Pancreas (tissue), 10 donors: ENCODE results near the gene GRID1. TPM values are rescaled to one million over a fixed set of nuclear protein-coding genes. Genes with fewer than 3 reads are reported as not detected.

Experiments
- ATAC-seq, 4 donors: fragments of 200-7000 bp; cut with Tn5 transposase; one replicate each; pipeline versions ENCODE4 v1.8.0 to v1.9.1; 2020; ENCODE audit warnings: mild to moderate bottlenecking in 4 of 4, moderate library complexity in 4 of 4
- DNase-seq, 6 donors: peaks; one replicate each; pipeline ENCODE4 v3.0.0-alpha.2; 2020
- FAIRE-seq: peaks from 2 replicates; lab custom pipeline; 2012; peaks lifted over from hg19 to GRCh38; lab: Jason Lieb, UNC
- H3K27ac ChIP-seq, 4 donors: fragments of 200-600 bp; sonication (generic); 1 replicate in 3 of 4; 2 replicates in 1 of 4; pipeline versions ENCODE4 v1.5.0 to v1.8.0; 2020
- H3K27me3 ChIP-seq, 4 donors: fragments of 200-600 bp; one replicate each; pipeline ENCODE4 v1.8.0; 2021
- H3K36me3 ChIP-seq, 3 donors: fragments of 200-600 bp; sonication (generic) in 1 of 3; one replicate each; pipeline versions ENCODE4 v1.5.0 to v1.8.0; 2020 to 2021
- H3K4me1 ChIP-seq, 3 donors: fragments of 200-600 bp; one replicate each; pipeline ENCODE4 v1.8.0; 2021
- H3K4me3 ChIP-seq, 4 donors: fragments of 200-600 bp; sonication (generic) in 2 of 4; one replicate each; pipeline versions ENCODE4 v1.5.0 to v1.8.0; 2020 to 2021
- H3K9me3 ChIP-seq, 4 donors: fragments of 200-600 bp; one replicate each; pipeline ENCODE4 v1.8.0; 2021
- WGBS, 2 donors: extraction: QIAGEN DNeasy Blood & Tissue Kit; methylation state at CpG; one replicate each; pipeline ENCODE4 v1.1.7; 2013; 5-methylcytosine and 5-hydroxymethylcytosine counted together
- intact Hi-C, 3 donors: fragments of 100-400 bp; cut with DNase I; formaldehyde crosslinking; loops; one replicate each; pipeline versions ENCODE4 v1.11.1 to v1.14.2; 2022
- polyA plus RNA-seq, 2 donors: library from polyadenylated mRNA; stranded (reverse); fragments of 200-250 nt; gene quantifications; one replicate each; pipeline ENCODE4 v1.2.3, GENCODE V29; 2013
- total RNA-seq, 6 donors: library from RNA; stranded (reverse); fragmentation: NEBNext Ultra II Directional in 4 of 6; extraction: Animal tissue kit (Norgen Biotek cat#: 25700) in 4 of 6; gene quantifications; one replicate each; pipeline versions ENCODE4 v1.2.1 to v1.2.4, GENCODE V29; 2021 to 2023
- TF ChIP-seq, protein P1 (sequence below), 4 donors: fragments of 200-600 bp; sonication (generic) in 3 of 4; IDR thresholded peaks; one replicate each; pipeline versions ENCODE4 v1.5.0 to v1.8.0; 2021; ENCODE audit warnings: antibody characterized with exemption in 4 of 4
- donor health status: healthy with polysubstance abuse.
- donor health status: DM: no; HTN: no; CAD: no; lungs with moderate emphysema.
- donor health status: DM: no; HTN: no; CAD: no.
- donor health status: control.
- donor health status: control.
- donor health status: Bipolar disorder and iron deficiency.
- donor health status: DM: yes; HTN: yes; CAD: no.
- donor health status: DM: no; HTN: no; CAD: no.
- donor health status: DM: no; HTN: no; CAD: no.
- donor health status: DM: yes; HTN: yes; CAD: no.

The GRID1 gene
- total and polyA plus RNA-seq, 8 donors: 0.05 to 1.5 (median 0.91) TPM

DNA sequence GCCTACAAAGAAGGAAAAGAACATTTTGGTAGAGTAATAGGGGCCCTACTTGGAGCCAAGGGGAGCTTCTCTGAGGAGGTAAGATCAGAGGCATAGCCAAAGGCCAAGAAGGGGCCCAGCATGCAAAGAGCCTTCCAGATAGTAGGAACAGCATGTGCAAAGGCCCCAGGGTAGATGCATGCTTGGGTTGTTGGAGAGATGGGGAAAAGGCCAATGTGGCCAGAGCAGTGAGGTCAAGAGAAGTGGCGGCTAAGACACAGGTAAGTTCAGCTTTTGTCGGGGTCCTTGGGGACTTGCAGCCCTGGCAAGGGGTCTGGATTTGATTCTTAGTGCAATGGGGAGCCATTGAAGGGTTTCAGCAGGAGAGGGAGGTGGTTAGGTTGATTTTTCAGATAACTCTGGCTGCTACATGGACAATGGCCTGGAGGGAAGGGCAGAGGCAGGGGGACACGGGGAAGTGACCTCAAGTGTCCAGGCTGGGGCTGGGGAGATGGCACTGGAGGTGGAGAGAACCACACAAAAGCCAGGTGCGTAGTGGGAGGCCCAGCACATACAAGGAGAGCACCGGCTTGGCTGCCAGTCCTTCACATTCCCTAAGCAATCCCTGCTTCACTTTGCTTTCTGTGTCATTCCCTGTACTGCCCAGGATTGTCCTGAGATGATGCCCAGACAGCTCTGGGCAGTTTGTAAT lies 16.5 kb downstream of the GRID1 start:
- no peaks in the 10 kb centered on the region for H3K4me1 ChIP-seq
- H3K27ac ChIP-seq: no peak overlapping the region
- intact Hi-C loops: no loop called here
- FAIRE-seq: no peak
- TF ChIP-seq, protein P1, sequence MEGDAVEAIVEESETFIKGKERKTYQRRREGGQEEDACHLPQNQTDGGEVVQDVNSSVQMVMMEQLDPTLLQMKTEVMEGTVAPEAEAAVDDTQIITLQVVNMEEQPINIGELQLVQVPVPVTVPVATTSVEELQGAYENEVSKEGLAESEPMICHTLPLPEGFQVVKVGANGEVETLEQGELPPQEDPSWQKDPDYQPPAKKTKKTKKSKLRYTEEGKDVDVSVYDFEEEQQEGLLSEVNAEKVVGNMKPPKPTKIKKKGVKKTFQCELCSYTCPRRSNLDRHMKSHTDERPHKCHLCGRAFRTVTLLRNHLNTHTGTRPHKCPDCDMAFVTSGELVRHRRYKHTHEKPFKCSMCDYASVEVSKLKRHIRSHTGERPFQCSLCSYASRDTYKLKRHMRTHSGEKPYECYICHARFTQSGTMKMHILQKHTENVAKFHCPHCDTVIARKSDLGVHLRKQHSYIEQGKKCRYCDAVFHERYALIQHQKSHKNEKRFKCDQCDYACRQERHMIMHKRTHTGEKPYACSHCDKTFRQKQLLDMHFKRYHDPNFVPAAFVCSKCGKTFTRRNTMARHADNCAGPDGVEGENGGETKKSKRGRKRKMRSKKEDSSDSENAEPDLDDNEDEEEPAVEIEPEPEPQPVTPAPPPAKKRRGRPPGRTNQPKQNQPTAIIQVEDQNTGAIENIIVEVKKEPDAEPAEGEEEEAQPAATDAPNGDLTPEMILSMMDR (IDR thresholded peaks at IDR 0.05): no peak
- peak in 1 of 6 donors; percentile 11 for DNase-seq
- H3K27me3 ChIP-seq: no peaks in the 10 kb centered on the region
- WGBS, 2 donors: 68 to 71% methylated on average over 5 of the region's 5 CpGs
- no peak overlapping the region for H3K4me3 ChIP-seq
- H3K9me3 ChIP-seq: no peaks in the 10 kb centered on the region
- H3K36me3 ChIP-seq: no peaks in the 10 kb centered on the region
- no peak for ATAC-seq

DNA sequence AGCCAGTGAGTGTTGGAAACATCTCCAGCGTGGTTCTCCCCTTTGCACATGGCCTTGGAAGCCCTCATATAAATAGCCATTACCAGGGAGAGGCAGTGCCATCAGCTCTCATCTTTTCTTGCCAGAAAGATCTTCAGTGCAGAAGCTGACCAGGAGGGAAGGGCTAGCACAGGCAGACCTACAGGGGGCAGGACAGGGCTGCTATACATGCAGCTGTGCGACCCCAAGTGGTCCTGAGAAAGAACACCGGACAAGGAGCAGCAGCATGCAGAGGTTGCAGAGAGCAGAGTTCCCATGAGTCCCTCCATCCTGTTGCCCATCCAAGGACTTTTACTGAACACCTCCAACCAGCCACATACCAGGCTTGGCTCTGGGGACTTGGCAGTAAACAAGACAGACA lies 17.1 kb downstream of the GRID1 start:
- ATAC-seq (no peak), FAIRE-seq (no peak)
- 27 to 32% methylated on average over 3 of the region's 3 CpGs for WGBS, 2 donors

DNA sequence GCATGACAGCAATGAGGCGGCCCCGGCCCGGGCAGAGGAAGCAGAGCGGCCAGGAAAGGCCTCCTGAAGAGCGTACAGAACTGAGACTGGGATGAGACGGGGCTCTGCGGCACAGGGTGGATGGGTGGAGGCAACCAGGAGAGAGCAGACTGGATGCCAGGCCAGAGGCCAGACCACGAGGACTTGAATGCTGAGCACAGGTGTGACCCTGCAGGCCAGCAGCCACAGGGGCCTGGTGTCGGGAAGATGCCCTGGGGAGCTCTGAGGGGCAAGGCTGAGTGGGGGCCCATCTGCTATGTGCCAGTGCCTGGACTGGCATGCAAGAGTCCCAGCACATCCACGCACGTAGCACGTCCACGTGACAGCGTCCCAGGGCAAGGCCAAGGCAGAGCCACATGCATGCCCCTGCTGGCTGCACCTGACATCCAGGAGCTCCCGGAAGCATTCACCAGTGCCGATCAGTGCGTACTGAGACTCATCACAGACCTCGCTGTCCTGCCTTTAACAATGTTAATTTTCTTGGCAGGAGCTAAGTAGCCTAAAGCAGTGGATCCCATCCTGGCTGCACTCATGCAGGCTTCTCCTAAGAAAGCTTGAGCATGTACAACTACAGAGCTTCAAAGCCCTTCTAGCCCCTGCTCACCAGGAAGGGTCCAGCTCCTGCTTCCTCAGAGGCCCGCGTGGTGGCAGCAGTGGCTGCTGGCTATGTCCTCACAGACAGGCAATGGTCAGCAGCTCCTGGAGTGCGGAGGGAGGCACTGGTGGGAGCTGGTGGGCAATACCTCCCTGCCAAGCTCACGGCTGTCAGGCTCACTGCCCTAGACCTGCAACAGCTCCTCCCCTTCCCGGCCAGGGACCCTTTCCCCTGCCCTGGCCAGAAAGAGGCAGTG lies 18.0 kb downstream of the GRID1 start:
- Histone ChIP-seq H3K4me3 (no peak overlapping the region), H3K9me3 (no peaks in the 10 kb centered on the region), H3K27ac (no peak overlapping the region), H3K4me1 (no peaks in the 10 kb centered on the region), H3K36me3 (no peaks in the 10 kb centered on the region), H3K27me3 (no peaks in the 10 kb centered on the region)
- peak in 2 of 6 donors; percentile 59 for DNase-seq
- TF ChIP-seq, protein P1 (IDR thresholded peaks at IDR 0.05): no peak
- FAIRE-seq: no peak
- no peak for ATAC-seq
- intact Hi-C loops: no loop called here
- 80 to 89% methylated on average over 22 to 23 of the region's 23 CpGs for WGBS, 2 donors

More for the DNA sequence above, 17.1 kb downstream of the GRID1 start:
- peak in 2 of 6 donors; percentile 10 to 20 for DNase-seq
- TF ChIP-seq, protein P1 (IDR thresholded peaks at IDR 0.05): no peak
- H3K27ac ChIP-seq: no peak overlapping the region
- H3K4me3 ChIP-seq: no peak overlapping the region
- no peaks in the 10 kb centered on the region for H3K27me3 ChIP-seq
- intact Hi-C loops: no loop called here
- H3K9me3 ChIP-seq: no peaks in the 10 kb centered on the region
- no peaks in the 10 kb centered on the region for H3K36me3 ChIP-seq
- no peaks in the 10 kb centered on the region for H3K4me1 ChIP-seq

DNA sequence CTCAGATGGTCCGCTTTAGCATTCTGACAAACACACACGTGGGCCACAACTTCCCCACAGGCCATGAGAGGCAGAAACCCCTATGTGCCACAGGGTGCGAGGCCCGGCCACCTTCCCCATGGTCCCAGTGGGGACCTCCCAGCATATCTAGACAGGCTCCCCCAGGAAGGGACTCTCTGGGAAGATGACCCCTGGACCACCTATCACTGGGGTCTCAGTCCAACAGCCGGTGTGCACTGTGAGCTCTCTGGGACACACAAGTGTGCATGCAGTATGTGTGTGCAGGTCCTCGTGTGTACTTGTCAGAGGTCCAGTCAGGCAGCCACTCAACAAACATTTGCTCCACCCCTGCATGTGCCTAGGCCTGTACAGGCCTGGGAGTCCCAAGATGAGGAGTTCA lies 18.7 kb downstream of the GRID1 start:
- TF ChIP-seq, protein P1 (IDR thresholded peaks at IDR 0.05): no peak
- Histone ChIP-seq H3K4me3 (no peak overlapping the region), H3K27ac (no peak overlapping the region), H3K36me3 (no peaks in the 10 kb centered on the region), H3K9me3 (no peaks in the 10 kb centered on the region), H3K27me3 (no peaks in the 10 kb centered on the region), H3K4me1 (no peaks in the 10 kb centered on the region)
- intact Hi-C loops: no loop called here
- 82 to 85% methylated on average over 6 of the region's 6 CpGs for WGBS, 2 donors
- ATAC-seq (no peak), FAIRE-seq (no peak), DNase-seq (peak in 2 of 6 donors; percentile 24 to 27)
